ENCODE measurements around the gene ANK2.

DNA sequence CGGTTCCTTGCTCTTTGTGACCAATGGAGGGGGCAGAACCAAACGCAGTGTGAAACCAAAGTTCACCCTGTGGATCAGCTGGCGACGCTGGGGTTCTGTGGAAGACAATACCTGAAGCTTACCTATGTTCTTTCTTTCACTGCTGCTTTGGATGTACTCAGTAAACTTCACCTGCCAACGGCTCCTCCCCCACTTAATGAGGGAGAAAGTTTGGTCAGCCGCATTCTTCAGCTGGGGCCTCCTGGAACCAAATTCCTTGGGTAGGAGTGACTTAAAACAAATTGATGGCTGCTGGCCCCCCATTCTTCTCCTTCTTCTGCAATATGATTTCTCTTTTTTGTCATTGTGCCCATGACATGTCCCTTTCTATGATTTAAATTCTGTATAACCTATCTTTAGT, 282.4 kb downstream of the ANK2 start:
- TF ChIP-seq, protein P1, sequence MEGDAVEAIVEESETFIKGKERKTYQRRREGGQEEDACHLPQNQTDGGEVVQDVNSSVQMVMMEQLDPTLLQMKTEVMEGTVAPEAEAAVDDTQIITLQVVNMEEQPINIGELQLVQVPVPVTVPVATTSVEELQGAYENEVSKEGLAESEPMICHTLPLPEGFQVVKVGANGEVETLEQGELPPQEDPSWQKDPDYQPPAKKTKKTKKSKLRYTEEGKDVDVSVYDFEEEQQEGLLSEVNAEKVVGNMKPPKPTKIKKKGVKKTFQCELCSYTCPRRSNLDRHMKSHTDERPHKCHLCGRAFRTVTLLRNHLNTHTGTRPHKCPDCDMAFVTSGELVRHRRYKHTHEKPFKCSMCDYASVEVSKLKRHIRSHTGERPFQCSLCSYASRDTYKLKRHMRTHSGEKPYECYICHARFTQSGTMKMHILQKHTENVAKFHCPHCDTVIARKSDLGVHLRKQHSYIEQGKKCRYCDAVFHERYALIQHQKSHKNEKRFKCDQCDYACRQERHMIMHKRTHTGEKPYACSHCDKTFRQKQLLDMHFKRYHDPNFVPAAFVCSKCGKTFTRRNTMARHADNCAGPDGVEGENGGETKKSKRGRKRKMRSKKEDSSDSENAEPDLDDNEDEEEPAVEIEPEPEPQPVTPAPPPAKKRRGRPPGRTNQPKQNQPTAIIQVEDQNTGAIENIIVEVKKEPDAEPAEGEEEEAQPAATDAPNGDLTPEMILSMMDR (IDR thresholded peaks at IDR 0.05; ENCODE audit: insufficient read depth, low read length): no peak
- TF ChIP-seq, protein P2, sequence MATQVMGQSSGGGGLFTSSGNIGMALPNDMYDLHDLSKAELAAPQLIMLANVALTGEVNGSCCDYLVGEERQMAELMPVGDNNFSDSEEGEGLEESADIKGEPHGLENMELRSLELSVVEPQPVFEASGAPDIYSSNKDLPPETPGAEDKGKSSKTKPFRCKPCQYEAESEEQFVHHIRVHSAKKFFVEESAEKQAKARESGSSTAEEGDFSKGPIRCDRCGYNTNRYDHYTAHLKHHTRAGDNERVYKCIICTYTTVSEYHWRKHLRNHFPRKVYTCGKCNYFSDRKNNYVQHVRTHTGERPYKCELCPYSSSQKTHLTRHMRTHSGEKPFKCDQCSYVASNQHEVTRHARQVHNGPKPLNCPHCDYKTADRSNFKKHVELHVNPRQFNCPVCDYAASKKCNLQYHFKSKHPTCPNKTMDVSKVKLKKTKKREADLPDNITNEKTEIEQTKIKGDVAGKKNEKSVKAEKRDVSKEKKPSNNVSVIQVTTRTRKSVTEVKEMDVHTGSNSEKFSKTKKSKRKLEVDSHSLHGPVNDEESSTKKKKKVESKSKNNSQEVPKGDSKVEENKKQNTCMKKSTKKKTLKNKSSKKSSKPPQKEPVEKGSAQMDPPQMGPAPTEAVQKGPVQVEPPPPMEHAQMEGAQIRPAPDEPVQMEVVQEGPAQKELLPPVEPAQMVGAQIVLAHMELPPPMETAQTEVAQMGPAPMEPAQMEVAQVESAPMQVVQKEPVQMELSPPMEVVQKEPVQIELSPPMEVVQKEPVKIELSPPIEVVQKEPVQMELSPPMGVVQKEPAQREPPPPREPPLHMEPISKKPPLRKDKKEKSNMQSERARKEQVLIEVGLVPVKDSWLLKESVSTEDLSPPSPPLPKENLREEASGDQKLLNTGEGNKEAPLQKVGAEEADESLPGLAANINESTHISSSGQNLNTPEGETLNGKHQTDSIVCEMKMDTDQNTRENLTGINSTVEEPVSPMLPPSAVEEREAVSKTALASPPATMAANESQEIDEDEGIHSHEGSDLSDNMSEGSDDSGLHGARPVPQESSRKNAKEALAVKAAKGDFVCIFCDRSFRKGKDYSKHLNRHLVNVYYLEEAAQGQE (IDR thresholded peaks at IDR 0.05; ENCODE audit: insufficient replicate concordance, low read depth): no peak
- TF ChIP-seq POLR2AphosphoS5 (IDR thresholded peaks at IDR 0.05; ENCODE audit: low read depth): no peak
- TF ChIP-seq GABPA (IDR thresholded peaks at IDR 0.05; ENCODE audit: low read depth): no peak
